Activated CD8-positive, alpha-beta memory T cell treated with anti-CD3 and anti-CD28 coated beads for 36 hours (primary cell): ENCODE data around the gene TFDP1. TPM values are rescaled to one million over a fixed set of nuclear protein-coding genes. Genes with fewer than 3 reads are reported as not detected.

Source experiments
- CTCF ChIA-PET: fragments of 350-600 bp; sonication (Branson Sonifier 250); formaldehyde crosslinking; loops from one replicate; lab custom pipeline; 2021; ENCODE audit warnings: antibody characterized with exemption; lab: Charles Lee
- POLR2A ChIA-PET: fragments of 350-600 bp; sonication (Branson Sonifier 250); formaldehyde crosslinking; loops from one replicate; lab custom pipeline; 2021; ENCODE audit warnings: antibody characterized with exemption; lab: Charles Lee
- total RNA-seq, 2 experiments: library from RNA; stranded (reverse); gene quantifications; one replicate each; pipeline ENCODE4 v1.2.3, GENCODE V29; 2021

TFDP1 gene
- total RNA-seq, 2 experiments from 2014 or later = 200 to 206 TPM

- ChIA-PET CTCF (no interaction called here), POLR2A (no interaction called here)
Measured at GRCh38 chr13:113564331-113565023, 20.1 kb upstream of the TFDP1 start.

GRCh38 chr13:113565526-113566226 is 18.9 kb upstream of the TFDP1 start:
- POLR2A ChIA-PET = no interaction called here
- CTCF ChIA-PET = no interaction called here

- CTCF ChIA-PET = no interaction called here
- POLR2A ChIA-PET = no interaction called here
Measured at GRCh38 chr13:113566227-113566561, 18.4 kb upstream of the TFDP1 start.

GRCh38 chr13:113567681-113568080 is 16.9 kb upstream of the TFDP1 start:
- POLR2A ChIA-PET = no interaction called here
- CTCF ChIA-PET = no interaction called here

GRCh38 chr13:113573065-113573464 is 11.5 kb upstream of the TFDP1 start:
- CTCF ChIA-PET = interaction anchor here (0.6 kb wide), 1 partner anchor 305 kb away, joined by 3 read pairs; no protein-coding TSS in a partner anchor
- POLR2A ChIA-PET = no interaction called here

GRCh38 chr13:113576597-113576996 is 8.0 kb upstream of the TFDP1 start:
- POLR2A ChIA-PET = no interaction called here
- CTCF ChIA-PET = no interaction called here

- CTCF ChIA-PET = no interaction called here
- POLR2A ChIA-PET = no interaction called here
Measured at GRCh38 chr13:113577881-113578435, 6.6 kb upstream of the TFDP1 start.

- POLR2A ChIA-PET = no interaction called here
- CTCF ChIA-PET = interaction anchor here (0.7 kb wide), 1 partner anchor 8 kb away, joined by 5 read pairs; no protein-coding TSS in a partner anchor
Measured at GRCh38 chr13:113579686-113580085, 4.9 kb upstream of the TFDP1 start.

GRCh38 chr13:113581871-113582270 is 2.7 kb upstream of the TFDP1 start:
- POLR2A ChIA-PET = no interaction called here
- CTCF ChIA-PET = no interaction called here

GRCh38 chr13:113582841-113583631 is 1.5 kb upstream of the TFDP1 start:
- POLR2A ChIA-PET = no interaction called here
- CTCF ChIA-PET = no interaction called here

- ChIA-PET POLR2A (no interaction called here), CTCF (interaction anchor here (0.6 kb wide), 1 partner anchor 287 kb away, joined by 3 read pairs; no protein-coding TSS in a partner anchor)
Measured at GRCh38 chr13:113584870-113585671, 518 bp downstream of the TFDP1 start.

GRCh38 chr13:113585896-113586295 is 1.3 kb downstream of the TFDP1 start:
- ChIA-PET POLR2A (interaction anchor here (0.7 kb wide), 1 partner anchor 262 kb away, joined by 3 read pairs; no protein-coding TSS in a partner anchor), CTCF (interaction anchor here (0.6 kb wide), 2 partner anchors 285 to 287 kb away, joined by 3 to 4 read pairs; no protein-coding TSS in a partner anchor)

GRCh38 chr13:113586661-113587479 is 2.3 kb downstream of the TFDP1 start:
- ChIA-PET CTCF (interaction anchor here (0.8 to 1.1 kb wide), 2 partner anchors 40 to 50 kb away, joined by 3 read pairs; no protein-coding TSS in a partner anchor), POLR2A (no interaction called here)

GRCh38 chr13:113588394-113589111 is 4.0 kb downstream of the TFDP1 start:
- POLR2A ChIA-PET = no interaction called here

GRCh38 chr13:113589251-113589960 is 4.9 kb downstream of the TFDP1 start:
- CTCF ChIA-PET = no interaction called here
- POLR2A ChIA-PET = no interaction called here

More at GRCh38 chr13:113588394-113589111, 4.0 kb downstream of the TFDP1 start:
- CTCF ChIA-PET = interaction anchor here (0.7 to 1.1 kb wide), 2 partner anchors 9 to 38 kb away, joined by 3 to 5 read pairs; no protein-coding TSS in a partner anchor

- ChIA-PET POLR2A (no interaction called here), CTCF (no interaction called here)
Measured at GRCh38 chr13:113589961-113590339, 5.4 kb downstream of the TFDP1 start.

- ChIA-PET POLR2A (no interaction called here), CTCF (no interaction called here)
Measured at GRCh38 chr13:113591750-113592149, 7.2 kb downstream of the TFDP1 start.
